Stimulated activated CD8-positive, alpha-beta memory T cell treated with anti-CD3 and anti-CD28 coated beads, Interleukin-7, amount 100 ng/mL, for 1 hour (primary cell): ENCODE measurements around the gene NEURL1B.
"Not testable (repeated sequence)": the region's sequence is repeated elsewhere in the genome, so short reads cannot be mapped to it uniquely, and the experiment has no call there.

Experiments
- DNase-seq, 2 donors: peaks; one replicate each; pipeline ENCODE4 v3.0.0-alpha.2; 2020; ENCODE audit warnings: low read depth in 2 of 2

Gene NEURL1B

GRCh38 chr5:172696171-172696849, 55.2 kb downstream of the NEURL1B start:
- DNase-seq: no peak

GRCh38 chr5:172697123-172698121, 56.4 kb downstream of the NEURL1B start:
- DNase-seq: peak; percentile 48 to 60

- DNase-seq: no peak
These were observed 58.4 kb downstream of the NEURL1B start for GRCh38 chr5:172699423-172699822.

GRCh38 chr5:172699999-172700364, 58.9 kb downstream of the NEURL1B start:
- no peak for DNase-seq

- DNase-seq: no peak
These were observed 59.6 kb downstream of the NEURL1B start for GRCh38 chr5:172700365-172701290.

GRCh38 chr5:172701291-172701656, 60.2 kb downstream of the NEURL1B start:
- DNase-seq: no peak

GRCh38 chr5:172703952-172704351, 62.9 kb downstream of the NEURL1B start:
- no peak for DNase-seq

GRCh38 chr5:172705576-172706084, 64.6 kb downstream of the NEURL1B start:
- DNase-seq: no peak

GRCh38 chr5:172706796-172707195, 65.7 kb downstream of the NEURL1B start:
- DNase-seq: no peak

GRCh38 chr5:172707285-172708182, 66.5 kb downstream of the NEURL1B start:
- DNase-seq: no peak

GRCh38 chr5:172708183-172708505, 67.1 kb downstream of the NEURL1B start:
- DNase-seq: no peak

GRCh38 chr5:172710676-172711075, 69.6 kb downstream of the NEURL1B start:
- DNase-seq: no peak

GRCh38 chr5:172711321-172711861, 70.3 kb downstream of the NEURL1B start:
- DNase-seq: not testable (repeated sequence)

GRCh38 chr5:172712610-172713009, 71.5 kb downstream of the NEURL1B start:
- DNase-seq: no peak

- DNase-seq: peak; percentile 52 to 63
These were observed 72.2 kb downstream of the NEURL1B start for GRCh38 chr5:172713113-172713808.

GRCh38 chr5:172713809-172714490, 72.9 kb downstream of the NEURL1B start:
- DNase-seq: no peak

GRCh38 chr5:172714491-172715420, 73.7 kb downstream of the NEURL1B start:
- peak; percentile 39 to 41 for DNase-seq

GRCh38 chr5:172715421-172715780, 74.3 kb downstream of the NEURL1B start:
- no peak for DNase-seq
